Fibroblast of lung (primary cell): ENCODE data around the gene PKD1L1. TPM values are rescaled to one million over a fixed set of nuclear protein-coding genes. Genes with fewer than 3 reads are reported as not detected.

Experiments used
- DNase-seq, 2 donors: peaks; one replicate each; pipeline versions ENCODE4 v3.0.0 to v3.0.0-alpha.2; 2010; ENCODE audit warnings: low read depth in 2 of 2
- H2AFZ ChIP-seq: 2 replicates; pipeline ENCODE4 v1.5.1; 2012; ENCODE audit warnings: low read length, control low read depth, inconsistent platforms
- H3K27ac ChIP-seq: 2 replicates; pipeline ENCODE4 v1.5.1; 2011; ENCODE audit warnings: low read length, control low read depth; ENCODE audit not compliant: insufficient read depth
- H3K27me3 ChIP-seq: 2 replicates; pipeline ENCODE4 v1.5.1; 2011; ENCODE audit warnings: mild to moderate bottlenecking, low read length; ENCODE audit not compliant: control insufficient read depth, insufficient read depth
- H3K36me3 ChIP-seq: 2 replicates; pipeline ENCODE4 v1.5.1; 2011; ENCODE audit warnings: low read length; ENCODE audit not compliant: control insufficient read depth, insufficient read depth
- H3K4me1 ChIP-seq: 2 replicates; pipeline ENCODE4 v1.5.1; 2011; ENCODE audit warnings: low read length; ENCODE audit not compliant: control insufficient read depth, insufficient read depth; ENCODE audit errors: extremely low read depth
- H3K4me2 ChIP-seq: 2 replicates; pipeline ENCODE4 v1.5.1; 2011; ENCODE audit warnings: low read length, control low read depth; ENCODE audit not compliant: insufficient read depth; ENCODE audit errors: extremely low read depth
- H3K4me3 ChIP-seq, 4 experiments: fragments of 200-600 bp in 1 of 4; sonication (generic) in 1 of 4; replicated peaks in 1 of 4; 2 replicates each; pipeline ENCODE4 v1.5.1; 2011 to 2016; ENCODE audit warnings: low read length in 4 of 4, low read depth in 3 of 4, mild to moderate bottlenecking in 3 of 4, control low read depth in 2 of 4, inconsistent platforms in 1 of 4, mixed read lengths in 1 of 4; ENCODE audit not compliant: insufficient read depth in 1 of 4; ENCODE audit errors: control extremely low read depth in 1 of 4
- H3K79me2 ChIP-seq: 2 replicates; pipeline ENCODE4 v1.5.1; 2012; ENCODE audit warnings: mild to moderate bottlenecking, low read length, inconsistent platforms; ENCODE audit not compliant: control insufficient read depth, insufficient read depth
- H3K9ac ChIP-seq: 2 replicates; pipeline ENCODE4 v1.5.1; 2011; ENCODE audit warnings: mild to moderate bottlenecking, low read length, control low read depth; ENCODE audit not compliant: insufficient read depth
- H3K9me3 ChIP-seq: 2 replicates; pipeline ENCODE4 v1.5.1; 2012; ENCODE audit warnings: low read depth, low read length; ENCODE audit not compliant: control insufficient read depth, insufficient read depth
- H4K20me1 ChIP-seq: 2 replicates; pipeline ENCODE4 v1.5.1; 2011; ENCODE audit warnings: low read length; ENCODE audit not compliant: control insufficient read depth, insufficient read depth; ENCODE audit errors: extremely low read depth
- EZH2 ChIP-seq: IDR thresholded peaks from 2 replicates; pipeline ENCODE4 v1.5.1; 2012; ENCODE audit warnings: low read length, control low read depth, mild to moderate bottlenecking; ENCODE audit errors: missing control alignments
- polyA plus RNA-seq, 2 donors: library from polyadenylated mRNA; depleted of rRNA in 1 of 2; stranded (reverse) in 1 of 2; unstranded in 1 of 2; fragments of >200 nt; gene quantifications; 2 replicates each; pipeline ENCODE4 v1.2.1, GENCODE V29; 2011 to 2012; ENCODE audit warnings: missing spikeins in 1 of 2
- total RNA-seq: library from RNA; depleted of rRNA; stranded (reverse); fragments of >200 nt; gene quantifications from 2 replicates; pipeline ENCODE4 v1.2.1, GENCODE V29; 2014
- TF ChIP-seq, protein P1 (sequence below), 2 donors: IDR thresholded peaks in 1 of 2; conservative IDR thresholded peaks in 1 of 2; 1 replicate in 1 of 2; 2 replicates in 1 of 2; pipeline ENCODE4 v1.5.1; 2011 to 2012; ENCODE audit warnings: low read length in 2 of 2, control low read depth in 1 of 2, inconsistent platforms in 1 of 2, low read depth in 1 of 2, mild to moderate bottlenecking in 1 of 2

Gene PKD1L1
- total and polyA plus RNA-seq, 2 donors (not counting 1 experiment from before 2014, with no cell fraction given) = under 0.01 to 0.12 TPM

DNA sequence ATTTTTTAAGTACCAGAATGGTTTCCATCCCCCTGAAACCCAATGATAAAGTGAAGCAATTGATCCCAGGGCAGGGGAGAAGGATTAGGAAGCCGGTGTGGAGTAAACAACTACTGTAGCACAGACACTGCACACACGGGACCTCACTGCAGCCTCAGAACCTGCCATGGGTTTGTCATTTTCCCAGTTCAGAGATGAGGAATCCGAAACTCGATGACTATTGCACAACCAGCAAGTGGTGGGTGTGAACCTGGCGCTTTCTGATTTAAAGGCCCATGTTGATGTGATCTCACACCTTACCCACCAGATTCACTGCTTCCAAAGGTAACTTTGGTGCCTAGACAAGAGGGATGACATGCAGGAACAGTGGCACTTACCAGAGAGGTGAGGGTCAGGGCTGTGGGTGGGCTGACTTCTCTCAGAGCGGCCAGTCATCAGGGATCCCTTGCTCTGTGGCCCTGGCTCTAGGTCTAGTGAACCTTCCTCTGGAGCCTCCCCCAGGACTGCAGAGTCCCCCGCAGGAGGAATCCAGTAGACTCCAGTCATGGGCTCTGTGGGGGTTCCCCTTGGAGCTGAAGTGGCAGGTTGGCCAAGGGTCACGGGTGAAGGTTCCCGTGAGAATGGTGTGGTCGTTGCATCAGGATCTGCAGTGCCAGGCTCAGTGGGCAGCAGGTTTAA lies 62.8 kb downstream of the PKD1L1 start:
- Histone ChIP-seq H3K4me1 (no peaks in the 10 kb centered on the region), H3K9me3 (no peaks in the 10 kb centered on the region), H3K27ac (no peak overlapping the region), H3K4me2 (no peak overlapping the region), H4K20me1 (no peaks in the 10 kb centered on the region), H3K27me3 (peaks cover 16% of the 10 kb centered on the region), H3K9ac (no peak overlapping the region), H3K79me2 (no peaks in the 10 kb centered on the region), H3K4me3 (no peak overlapping the region), H3K36me3 (no peaks in the 10 kb centered on the region), H2AFZ (no peak overlapping the region)
- DNase-seq = no peak
- TF ChIP-seq EZH2 = no peak

DNA sequence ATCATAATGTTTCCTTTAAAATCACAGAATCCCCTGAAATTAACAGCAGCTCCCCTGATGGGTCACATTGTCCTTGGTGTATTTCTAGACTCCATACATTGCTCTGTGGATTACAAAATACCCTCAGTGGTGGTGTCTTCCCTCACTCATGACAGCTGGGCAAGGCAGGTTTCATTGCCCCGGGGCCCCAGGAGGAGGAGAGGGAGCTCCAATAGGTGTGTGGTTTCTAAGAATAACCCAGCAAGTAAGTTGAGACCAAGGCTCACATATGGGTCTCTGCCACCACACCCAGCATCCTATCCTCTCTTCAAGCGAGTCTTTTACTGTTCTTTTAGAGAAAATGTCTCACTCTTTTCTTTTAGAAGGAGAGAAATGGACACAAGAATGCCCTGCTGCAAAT lies 63.6 kb downstream of the PKD1L1 start:
- H3K27me3 ChIP-seq = peaks cover 16% of the 10 kb centered on the region
- no peaks in the 10 kb centered on the region for H3K36me3 ChIP-seq
- H3K9me3 ChIP-seq = no peaks in the 10 kb centered on the region
- TF ChIP-seq, protein P1, sequence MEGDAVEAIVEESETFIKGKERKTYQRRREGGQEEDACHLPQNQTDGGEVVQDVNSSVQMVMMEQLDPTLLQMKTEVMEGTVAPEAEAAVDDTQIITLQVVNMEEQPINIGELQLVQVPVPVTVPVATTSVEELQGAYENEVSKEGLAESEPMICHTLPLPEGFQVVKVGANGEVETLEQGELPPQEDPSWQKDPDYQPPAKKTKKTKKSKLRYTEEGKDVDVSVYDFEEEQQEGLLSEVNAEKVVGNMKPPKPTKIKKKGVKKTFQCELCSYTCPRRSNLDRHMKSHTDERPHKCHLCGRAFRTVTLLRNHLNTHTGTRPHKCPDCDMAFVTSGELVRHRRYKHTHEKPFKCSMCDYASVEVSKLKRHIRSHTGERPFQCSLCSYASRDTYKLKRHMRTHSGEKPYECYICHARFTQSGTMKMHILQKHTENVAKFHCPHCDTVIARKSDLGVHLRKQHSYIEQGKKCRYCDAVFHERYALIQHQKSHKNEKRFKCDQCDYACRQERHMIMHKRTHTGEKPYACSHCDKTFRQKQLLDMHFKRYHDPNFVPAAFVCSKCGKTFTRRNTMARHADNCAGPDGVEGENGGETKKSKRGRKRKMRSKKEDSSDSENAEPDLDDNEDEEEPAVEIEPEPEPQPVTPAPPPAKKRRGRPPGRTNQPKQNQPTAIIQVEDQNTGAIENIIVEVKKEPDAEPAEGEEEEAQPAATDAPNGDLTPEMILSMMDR (conservative IDR thresholded peaks at IDR 0.05 in 1 of 2, IDR thresholded peaks at IDR 0.05 in 1 of 2; ENCODE audit: low read depth in 1 of 2, low read length in 2 of 2) = no peak
- TF ChIP-seq EZH2 = no peak
- H2AFZ ChIP-seq = no peak overlapping the region
- no peaks in the 10 kb centered on the region for H3K4me1 ChIP-seq
- no peaks in the 10 kb centered on the region for H3K79me2 ChIP-seq
- no peak overlapping the region for H3K27ac ChIP-seq
- no peak for DNase-seq
- H4K20me1 ChIP-seq = no peaks in the 10 kb centered on the region
- H3K9ac ChIP-seq = no peak overlapping the region
- no peak overlapping the region for H3K4me3 ChIP-seq
- H3K4me2 ChIP-seq = no peak overlapping the region

DNA sequence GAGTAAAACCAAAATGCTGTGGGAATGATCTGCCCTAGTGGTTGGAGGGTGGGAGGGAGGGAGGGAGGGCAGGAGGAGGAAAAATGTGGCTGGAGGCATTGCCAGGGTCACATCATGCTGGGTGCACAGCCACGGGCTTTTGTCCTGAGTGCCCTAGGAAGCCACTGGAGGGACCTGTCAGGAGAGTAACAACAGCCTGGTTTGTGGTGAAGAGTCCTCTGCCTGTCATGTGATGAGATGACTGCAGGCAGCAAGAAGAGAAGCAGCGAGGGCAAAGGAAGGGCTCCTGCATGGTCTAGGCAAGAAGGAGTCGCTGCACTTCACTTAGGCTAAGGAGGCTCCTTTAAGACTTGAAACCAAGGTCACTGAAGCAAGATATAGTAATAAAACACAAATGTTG lies 65.6 kb downstream of the PKD1L1 start:
- Histone ChIP-seq H3K4me1 (no peaks in the 10 kb centered on the region), H3K79me2 (no peaks in the 10 kb centered on the region), H3K27ac (no peak overlapping the region), H3K4me3 (no peak overlapping the region), H3K9me3 (no peaks in the 10 kb centered on the region), H3K4me2 (no peak overlapping the region), H3K36me3 (no peaks in the 10 kb centered on the region), H2AFZ (no peak overlapping the region), H4K20me1 (no peaks in the 10 kb centered on the region), H3K9ac (no peak overlapping the region), H3K27me3 (peaks cover 16% of the 10 kb centered on the region)
- TF ChIP-seq, protein P1 (conservative IDR thresholded peaks at IDR 0.05 in 1 of 2, IDR thresholded peaks at IDR 0.05 in 1 of 2; ENCODE audit: low read depth in 1 of 2, low read length in 2 of 2) = no peak
- TF ChIP-seq EZH2 = no peak
- no peak for DNase-seq
